Peyer's patch (tissue), 4 donors: Measurements from ENCODE around the gene DOK6.

Experiments used
- CTCF ChIP-seq, 6 experiments: fragments of 450-650 bp in 4 of 6; fragments of 200-600 bp in 2 of 6; sonication (generic) in 1 of 6; IDR thresholded peaks; one replicate each; pipeline ENCODE4 v1.5.1; 2017 to 2019; ENCODE audit warnings: antibody characterized with exemption in 6 of 6, mild to moderate bottlenecking in 3 of 6, moderate library complexity in 1 of 6
- POLR2A ChIP-seq, 2 donors: fragments of 450-650 bp; IDR thresholded peaks; one replicate each; pipeline ENCODE4 v1.5.1; 2017; ENCODE audit warnings: antibody characterized with exemption in 2 of 2, mild to moderate bottlenecking in 2 of 2, moderate library complexity in 2 of 2

DNA sequence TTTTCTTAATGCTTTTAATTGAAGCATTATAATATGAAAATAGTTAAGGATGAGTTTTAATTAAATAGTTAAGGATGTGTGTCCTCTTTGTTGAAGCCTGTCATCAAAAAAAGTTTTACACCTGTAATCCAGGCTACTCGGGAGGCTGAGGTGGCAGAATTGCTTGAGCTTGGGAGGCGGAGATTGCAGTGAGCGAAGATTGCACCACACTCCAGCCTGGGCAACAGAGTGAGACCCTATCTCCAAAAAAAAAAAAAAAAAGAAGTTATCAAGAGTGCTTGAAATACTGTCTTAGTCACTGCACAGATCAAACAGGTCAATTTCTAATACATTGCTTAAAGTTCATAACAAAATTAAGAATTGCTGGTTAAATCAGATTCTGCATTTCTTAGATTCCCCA is 353.4 kb downstream of the DOK6 start:
- TF ChIP-seq POLR2A (IDR thresholded peaks at IDR 0.05): no peak
- no peak for TF ChIP-seq CTCF (IDR thresholded peaks at IDR 0.05)
